HT1080 (cell line): ENCODE data around the gene GRIK2. TPM values are rescaled to one million over a fixed set of nuclear protein-coding genes. Genes with fewer than 3 reads are reported as not detected.
"Not testable (repeated sequence)": the region's sequence is repeated elsewhere in the genome, so short reads cannot be mapped to it uniquely, and the experiment has no call there.

ENCODE experiments used
- DNase-seq: peaks from one replicate; pipeline ENCODE4 v3.0.0-alpha.2; 2015; ENCODE audit warnings: low read depth
- polyA plus RNA-seq, 2 experiments: library from polyadenylated mRNA; depleted of rRNA; stranded (reverse); fragments of >200 nt; gene quantifications; 2 replicates each; pipeline ENCODE4 v1.2.3, GENCODE V29; 2015
- total RNA-seq: library from RNA; depleted of rRNA; stranded (reverse); fragments of >200 nt; shearing (Covaris generic); gene quantifications from 2 replicates; pipeline ENCODE4 v1.2.3, GENCODE V29; 2014; rRNA removed

GRIK2 gene
- 0.20 TPM in 1 of 2 replicates, not detected in the other for total RNA-seq
- polyA plus RNA-seq (2015; cell fraction: cytosol; rRNA removed): 0.46 and 0.66 TPM in 2 replicates
- polyA plus RNA-seq (2015; cell fraction: nucleus; rRNA removed): 0.30 and 0.52 TPM in 2 replicates

DNA sequence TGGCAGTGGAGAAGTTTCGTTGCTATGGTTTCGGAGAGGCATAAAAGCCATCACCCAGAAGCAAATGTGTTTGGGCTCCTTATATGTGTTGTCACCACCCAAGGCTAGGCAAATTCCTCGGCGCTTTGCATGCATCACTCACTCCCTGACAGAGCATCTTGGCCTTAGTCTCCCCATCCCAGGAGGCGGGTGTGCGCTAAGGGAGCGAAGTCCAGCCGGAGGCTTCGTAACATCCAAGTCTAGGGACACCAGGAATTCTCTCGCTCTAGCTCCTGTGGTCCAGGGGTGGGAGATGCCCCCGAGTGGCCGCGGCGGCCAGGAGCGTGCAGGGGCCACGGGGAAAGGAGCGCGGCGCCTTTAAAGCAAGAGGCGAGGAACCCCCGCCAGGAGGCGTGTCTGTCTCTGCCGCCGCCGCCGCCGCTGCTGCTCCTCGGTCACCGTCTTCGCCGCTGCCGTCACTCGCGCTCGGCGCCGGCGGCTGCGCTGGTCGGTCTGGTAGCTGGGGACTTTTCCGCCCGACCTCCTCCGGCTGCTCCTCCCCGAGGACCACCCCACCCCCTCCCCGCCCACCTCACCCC, at the start of gene GRIK2:
GRIK2 (plus strand) TSS at position 458 of the 578 bp plus-strand sequence.
- DNase-seq: no peak

DNA sequence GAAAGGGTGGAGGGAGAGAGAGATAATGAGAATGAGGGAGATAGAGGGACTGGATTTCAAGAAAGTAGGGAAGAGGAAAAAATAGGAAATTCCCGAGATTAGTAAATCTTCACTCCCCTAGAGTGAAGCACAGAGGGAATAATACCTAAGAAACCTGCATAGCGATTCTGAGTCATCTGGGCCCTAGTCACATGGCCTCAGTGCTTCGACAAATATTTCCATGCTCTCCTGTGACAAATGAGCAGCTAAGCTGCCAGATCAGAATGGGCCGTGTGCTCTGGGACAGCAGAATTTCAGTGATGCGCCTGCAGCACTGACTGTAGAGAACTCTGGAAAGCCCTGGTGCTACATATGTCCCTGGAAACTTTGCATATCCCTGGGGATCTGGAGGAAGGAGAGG, 48.6 kb upstream of the GRIK2 start:
- DNase-seq: peak; percentile 7

DNA sequence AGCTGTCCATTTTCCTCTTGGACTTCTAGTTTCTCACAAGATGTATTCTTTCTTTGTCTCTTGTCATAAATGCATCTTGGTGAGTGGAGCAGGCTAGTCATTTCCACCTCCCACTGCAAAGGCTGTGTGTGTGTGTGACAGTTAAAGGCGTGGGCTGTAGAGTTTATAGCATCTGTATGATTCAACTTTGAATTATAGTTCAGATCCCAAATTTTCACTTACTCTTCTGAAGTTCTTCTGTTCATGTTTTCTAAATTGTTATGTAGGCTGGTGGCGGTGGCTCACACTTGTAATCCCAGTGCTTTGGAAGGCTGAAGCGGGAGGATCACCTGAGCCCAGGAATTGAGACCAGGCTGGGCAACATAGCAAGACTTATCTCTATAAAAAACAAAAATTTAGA, 44.7 kb upstream of the GRIK2 start:
- no peak for DNase-seq

DNA sequence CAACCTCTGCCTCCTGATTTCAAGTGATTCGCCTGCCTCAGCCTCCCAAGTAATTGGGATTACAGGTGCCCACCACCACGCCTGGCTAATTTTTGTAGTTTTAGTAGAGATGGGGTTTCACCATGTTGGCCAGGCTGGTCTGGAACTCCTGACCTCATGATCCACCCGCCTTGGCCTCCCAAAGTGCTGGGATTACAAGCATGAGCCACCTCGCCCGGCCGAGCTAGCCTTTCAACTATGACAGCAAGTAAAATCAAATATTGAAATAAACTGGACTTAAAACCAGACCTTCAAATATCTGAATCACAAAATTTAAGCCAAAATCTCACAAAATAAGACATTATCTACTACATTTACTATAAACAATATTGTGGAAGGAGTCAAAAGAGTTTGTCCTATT, 42.9 kb upstream of the GRIK2 start:
- DNase-seq: not testable (repeated sequence)

DNA sequence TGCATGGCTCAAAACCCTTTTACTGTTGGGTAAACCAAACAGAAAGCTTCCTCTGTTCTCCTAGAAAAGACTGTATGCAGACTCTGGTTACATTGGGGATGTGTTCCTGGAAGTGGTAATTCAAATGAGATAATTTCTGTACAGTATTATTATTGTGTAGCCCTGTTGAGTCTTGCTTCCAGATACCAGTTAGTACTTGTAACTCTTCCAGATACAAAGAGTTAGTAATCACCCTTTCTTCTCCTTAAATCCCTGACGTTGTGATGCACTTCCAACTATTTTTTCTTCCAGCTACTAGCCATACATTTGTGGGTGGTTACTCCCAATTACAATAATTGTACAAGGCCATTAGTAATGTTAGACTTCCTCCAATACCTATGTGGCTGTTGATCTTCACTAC, 42.3 kb upstream of the GRIK2 start:
- DNase-seq: no peak

DNA sequence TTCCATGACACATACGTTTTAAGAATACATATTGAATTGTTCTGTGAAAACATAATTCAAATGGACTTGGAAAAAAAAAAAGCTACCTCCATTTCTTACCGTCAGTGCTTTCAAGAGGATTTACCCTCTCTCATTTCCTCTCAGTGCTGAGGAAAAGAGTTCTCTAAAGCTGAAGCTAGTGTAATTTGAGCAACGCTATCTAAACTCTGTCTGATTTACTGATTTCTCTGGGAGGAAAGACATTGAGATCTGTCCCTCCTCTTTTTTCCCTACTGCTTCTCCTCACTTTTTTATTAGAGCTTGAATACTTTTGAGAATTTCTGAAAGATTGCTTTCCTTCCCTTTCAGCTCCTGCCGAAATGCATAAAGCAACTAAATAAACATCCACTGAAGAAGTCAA, 41.2 kb upstream of the GRIK2 start:
- no peak for DNase-seq

DNA sequence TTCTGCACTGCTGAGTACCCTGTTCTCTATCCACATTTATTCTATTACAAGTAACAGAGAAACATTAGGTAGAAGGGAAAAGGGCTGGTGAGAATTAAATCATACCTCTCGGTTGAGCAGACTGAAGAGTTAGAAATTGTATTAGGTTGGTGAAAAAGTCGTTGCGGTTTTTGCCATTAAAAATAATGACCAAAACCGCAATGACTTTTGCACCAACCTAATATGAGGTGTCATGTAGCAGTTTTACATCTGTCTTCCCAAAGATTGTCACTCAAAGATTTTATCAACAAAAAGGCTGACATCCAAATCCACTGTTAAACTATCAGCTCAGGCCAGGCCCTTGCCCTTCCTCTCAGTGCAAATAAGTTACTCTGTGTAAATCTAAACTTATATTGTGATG, 28.3 kb upstream of the GRIK2 start:
- DNase-seq: no peak

DNA sequence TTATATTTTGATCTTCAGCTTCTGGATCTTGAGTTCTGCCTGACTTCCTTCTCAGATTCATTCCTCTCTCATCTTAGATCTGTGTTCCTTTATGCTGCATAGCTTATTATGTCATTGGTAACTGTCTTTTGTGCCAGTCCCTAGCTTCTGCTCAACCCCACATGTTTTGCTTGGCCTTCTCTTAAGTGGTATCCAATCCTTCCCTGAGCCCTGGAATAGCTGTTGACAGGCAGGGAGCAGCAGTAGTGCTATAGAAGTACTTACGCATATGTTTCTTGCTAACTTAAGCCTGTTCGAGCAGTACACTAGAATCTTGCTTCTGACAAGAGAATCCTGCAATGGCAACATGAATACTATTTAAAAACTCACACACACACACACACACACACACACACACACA, 13.6 kb upstream of the GRIK2 start:
- no peak for DNase-seq

DNA sequence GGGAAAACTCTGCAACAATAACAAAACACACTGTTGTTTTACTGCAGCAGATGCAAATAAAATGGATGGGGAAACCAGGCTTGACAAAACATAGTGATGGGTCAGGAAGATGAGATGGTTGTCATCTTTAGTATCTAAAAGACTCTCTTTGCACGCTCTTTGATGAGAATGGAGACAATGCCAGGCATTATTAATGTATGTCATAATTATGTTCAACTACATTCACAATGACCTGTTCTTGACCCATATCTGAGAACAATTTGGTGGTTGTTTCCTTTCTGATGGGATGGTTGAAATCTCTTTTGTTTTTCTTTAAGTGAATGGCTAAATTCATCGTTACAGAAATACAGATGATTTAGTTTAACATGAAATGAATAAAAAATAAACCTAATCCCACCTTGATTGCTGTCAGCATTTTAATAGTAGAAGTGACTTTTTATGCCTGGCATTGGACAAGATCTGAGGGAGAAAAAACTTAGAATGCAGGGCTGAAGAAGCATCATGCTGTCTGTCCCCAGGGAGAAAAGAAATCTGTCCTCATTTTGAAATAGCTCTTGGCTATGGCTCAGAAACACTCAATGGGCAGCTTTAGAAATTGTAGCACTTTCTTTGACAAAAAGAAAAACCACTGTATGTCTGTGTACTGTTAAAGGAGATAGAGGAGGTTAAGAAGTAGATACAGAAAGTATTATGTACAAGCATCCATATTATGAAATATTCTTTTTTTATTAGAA, 12.4 kb upstream of the GRIK2 start:
- no peak for DNase-seq

DNA sequence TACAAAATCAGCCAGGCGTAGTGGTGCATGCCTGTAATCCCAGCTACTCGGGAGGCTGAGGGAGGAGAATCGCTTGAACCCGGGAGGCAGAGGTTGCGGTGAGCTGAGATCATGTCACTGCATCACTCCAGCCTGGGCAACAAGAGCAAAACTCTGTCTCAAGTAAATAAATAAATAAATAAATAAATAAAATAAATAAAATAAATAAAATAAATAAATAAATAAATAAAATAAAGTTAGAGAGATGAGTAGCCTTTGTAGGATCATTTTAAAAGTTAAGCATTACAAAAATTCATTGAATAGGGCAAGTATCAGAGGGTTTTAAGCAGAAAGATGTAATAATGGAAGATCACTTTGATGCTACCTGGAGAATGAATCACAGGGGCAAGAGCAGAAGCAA, 9.8 kb upstream of the GRIK2 start:
- DNase-seq: not testable (repeated sequence)

DNA sequence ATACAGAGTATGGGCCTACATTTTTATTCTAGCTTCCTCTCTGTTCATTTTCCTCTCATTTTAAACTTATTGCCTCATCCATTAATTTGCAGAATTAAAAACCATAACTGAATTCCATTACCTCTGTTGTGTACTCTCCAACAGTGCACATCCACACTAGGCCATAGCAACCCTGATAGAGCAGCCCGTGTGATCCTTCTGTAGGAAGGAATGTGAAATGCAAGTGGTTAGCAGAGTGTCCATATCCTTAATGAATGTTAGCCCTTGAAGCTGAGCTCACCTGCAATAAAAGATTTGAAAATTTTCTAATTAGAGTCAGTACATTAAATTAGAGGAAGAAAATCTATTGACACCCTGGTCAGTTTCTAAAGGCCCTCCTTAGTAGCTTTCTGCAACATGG, 6.5 kb upstream of the GRIK2 start:
- DNase-seq: no peak

DNA sequence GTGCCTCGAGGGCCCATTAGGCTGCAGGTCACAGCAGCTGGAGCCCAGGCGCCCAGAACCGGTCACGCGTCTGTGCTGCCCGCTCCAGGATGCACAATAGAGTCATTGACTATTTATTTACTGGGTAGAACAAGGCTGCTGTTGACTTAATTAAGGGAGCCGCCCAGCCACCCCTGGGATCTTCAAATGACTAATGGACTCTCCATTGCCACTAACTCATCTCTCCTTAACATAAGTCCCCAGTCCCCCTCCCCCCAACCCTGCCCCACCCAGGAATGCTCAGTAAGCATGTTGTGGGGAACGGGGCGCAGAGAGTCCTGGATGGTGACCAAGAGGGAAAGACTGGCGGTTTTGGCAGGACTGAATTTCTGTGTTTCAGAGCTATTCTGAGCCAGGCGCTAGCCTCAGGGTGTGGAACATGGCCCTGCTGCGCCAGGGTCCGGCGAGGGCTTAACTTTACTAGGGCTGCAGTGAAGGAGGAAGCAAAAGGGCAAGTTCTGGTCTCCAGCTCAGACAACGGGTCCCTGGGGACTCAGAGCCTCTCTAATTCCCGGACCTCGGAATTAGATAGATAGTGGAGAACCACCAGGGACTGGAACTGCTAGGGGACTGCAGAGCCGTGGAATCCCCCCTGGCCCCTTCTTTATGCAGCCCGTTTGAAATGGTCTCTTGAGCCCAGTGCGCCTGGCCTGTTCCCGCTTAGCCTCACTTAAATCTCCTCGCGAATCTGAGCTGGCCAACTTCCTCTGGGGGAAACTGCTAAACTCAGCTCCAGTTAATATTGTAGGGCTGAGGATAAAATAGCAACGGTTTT, 1.5 kb upstream of the GRIK2 start:
- no peak for DNase-seq

DNA sequence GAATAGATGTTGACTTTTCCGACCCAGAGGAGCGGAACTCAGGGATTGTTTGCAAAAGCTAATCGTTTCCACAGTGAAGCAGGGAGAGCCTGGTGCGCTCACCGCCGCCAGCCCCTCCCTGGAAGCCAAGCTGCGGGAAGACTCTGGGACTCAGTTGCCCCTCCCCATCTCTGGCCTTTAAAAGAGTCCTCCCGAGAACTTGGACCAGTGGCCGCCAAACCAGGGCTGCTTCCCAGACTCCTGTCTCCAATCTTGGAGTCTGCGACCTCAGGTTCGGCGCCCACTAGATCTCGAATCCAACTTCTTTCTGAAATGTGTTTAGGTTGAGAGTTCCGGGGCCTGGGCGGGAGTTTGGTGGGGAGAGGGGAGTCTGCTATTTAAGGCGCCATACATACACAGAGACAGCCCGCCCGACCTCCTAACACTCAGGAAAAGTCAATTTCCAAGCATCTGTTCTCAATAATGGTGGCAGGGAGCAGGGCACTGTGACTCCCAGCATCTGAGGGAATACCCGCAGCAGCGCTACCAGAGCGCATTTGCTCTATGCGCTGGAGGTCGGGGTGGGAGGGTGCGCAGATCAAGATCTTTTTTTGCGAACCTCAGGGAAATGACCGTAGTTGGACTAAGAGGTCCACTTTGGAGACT, 800 bp upstream of the GRIK2 start:
- no peak for DNase-seq

DNA sequence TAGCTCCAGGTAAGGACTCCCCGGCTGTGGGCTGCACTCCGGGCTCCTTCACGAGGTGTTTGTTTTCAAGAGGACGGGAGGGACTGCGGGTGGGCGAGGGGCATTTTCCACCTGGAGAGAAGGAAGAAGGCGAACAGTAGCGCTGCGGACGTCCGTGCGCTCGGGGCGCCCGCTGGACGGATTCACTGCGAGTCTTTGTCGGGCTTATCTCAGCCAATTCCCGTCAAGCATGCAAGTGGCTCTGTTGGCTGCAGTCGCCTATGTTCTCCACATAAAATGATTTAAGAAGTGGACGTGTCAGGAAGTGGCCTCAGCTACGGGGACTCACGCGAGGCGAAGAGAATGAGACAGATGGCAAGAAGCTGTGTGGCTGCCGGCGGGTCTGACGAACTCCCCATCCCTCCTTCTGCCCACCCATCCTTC, 332 bp downstream of the GRIK2 start:
- no peak for DNase-seq

DNA sequence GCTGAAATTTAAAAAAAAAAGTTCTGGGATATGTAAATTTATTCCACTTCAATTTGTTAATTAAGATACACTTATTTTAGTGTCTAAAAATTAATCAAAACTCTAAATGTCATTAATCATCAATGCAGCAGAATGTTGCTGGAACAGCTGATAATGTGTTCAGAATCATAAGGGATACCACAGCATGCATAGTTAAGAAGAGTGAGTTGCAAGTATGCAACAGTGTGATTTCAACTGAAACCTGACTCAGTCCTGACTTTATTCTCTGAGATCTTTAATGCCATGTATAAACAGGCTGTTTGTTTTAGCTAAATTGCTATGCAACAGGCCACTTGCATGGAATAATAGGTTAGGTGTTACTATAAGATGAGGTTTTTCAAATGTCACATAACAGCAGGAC, 1.4 kb downstream of the GRIK2 start:
- DNase-seq: no peak

DNA sequence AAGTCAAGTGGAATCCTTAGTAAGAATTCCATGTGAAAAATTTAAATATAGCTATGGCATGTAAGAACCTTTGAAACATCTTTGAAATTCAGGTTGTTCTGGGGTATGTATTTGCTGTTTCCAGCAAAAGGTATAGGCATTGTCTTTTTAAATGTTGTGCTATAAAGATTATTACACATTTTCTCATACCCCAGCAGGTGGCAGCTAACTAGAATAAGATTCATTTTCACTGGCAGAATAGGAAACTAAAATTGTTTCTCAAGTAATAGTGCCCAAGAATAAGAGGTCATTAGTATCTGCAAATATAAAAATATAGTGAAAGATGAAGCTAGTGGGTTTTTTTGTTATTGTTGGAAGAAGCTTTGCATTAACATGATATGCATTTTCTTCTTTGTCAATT, 1.8 kb downstream of the GRIK2 start:
- DNase-seq: no peak

DNA sequence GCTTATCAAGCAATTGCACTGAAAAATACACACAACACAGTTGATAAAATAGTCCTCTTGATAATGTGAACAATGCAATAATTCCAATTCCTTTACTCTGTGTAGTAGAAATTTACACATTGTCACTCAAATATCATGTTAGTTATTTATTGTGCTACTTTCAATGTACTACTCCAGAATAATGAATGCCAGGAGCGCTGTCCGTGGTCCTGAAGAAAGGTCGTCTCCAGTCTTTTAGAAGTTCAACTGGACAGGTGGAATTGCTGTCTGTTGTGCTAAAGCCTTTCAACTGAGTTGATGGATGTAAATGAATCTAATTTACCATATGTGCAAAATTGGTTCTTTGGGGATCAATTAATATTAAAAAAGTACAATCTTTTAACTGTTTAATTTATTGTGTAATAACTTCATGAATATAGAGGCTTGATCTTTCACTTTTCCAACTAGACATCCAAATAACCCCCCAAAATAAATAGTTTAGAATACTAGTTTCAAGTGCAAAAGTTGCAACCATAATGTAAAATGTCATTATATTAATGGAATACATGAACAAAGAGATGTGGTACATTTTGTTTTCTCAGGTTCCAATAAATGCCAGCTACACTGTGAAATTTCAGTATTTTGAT, 3.2 kb downstream of the GRIK2 start:
- peak; percentile 31 for DNase-seq

DNA sequence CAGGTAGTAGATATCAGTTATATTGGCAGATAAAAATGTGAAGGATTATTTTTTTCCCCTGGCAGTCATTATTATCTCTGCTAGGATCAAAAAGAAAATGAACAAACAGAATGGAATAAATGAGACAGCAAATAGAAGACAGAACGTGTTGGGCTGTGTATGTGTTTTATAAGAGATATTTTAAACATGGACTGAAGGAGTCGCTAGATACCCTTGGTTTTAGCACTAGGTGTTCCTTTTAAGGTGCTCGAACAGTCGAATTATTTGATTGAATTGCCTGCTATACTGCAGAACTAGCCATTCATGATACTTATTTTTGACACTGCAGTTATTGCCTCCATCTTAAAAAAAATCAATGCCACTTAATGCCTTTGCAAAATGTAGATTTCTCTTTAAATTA, 3.7 kb downstream of the GRIK2 start:
- DNase-seq: peak; percentile 20

DNA sequence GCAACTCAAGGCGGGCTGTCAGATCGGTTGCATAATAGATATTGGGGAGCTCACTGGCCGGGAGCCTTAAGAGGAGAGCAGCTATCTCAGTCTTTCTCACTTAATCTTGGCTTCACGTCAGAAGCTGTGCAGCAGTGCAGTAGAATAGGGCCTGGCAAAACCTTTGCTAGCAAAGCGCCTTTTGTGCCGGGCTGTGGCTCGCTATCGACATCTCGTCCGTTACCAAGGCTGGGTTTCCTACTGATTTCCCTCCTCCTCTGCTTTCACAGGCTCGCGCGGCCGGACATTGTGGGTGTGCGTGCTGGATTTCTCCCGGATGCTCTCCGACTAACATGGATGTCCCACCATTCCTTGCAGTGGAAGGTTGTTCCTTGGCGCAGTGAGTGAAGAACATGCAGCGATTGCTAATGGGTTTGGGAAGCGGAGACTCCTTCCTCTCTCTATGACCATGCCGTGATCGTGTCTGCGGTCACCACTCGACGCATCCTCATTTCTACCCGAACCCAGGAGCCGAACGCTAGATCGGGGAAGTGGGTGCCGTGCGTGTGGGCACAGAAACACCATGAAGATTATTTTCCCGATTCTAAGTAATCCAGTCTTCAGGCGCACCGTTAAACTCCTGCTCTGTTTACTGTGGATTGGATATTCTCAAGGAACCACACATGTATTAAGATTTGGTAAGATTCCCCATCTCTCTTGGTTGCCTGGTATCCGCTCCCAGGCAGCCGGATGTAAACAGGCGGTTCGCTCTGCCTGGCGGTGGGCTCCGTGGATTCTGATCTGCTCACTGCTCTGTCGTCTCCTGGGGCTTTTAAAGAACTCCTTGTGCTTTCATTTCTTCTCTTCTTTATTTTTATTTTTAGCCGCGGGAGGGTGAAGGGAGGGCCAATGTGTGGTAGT, 5.5 kb downstream of the GRIK2 start:
- DNase-seq: no peak

DNA sequence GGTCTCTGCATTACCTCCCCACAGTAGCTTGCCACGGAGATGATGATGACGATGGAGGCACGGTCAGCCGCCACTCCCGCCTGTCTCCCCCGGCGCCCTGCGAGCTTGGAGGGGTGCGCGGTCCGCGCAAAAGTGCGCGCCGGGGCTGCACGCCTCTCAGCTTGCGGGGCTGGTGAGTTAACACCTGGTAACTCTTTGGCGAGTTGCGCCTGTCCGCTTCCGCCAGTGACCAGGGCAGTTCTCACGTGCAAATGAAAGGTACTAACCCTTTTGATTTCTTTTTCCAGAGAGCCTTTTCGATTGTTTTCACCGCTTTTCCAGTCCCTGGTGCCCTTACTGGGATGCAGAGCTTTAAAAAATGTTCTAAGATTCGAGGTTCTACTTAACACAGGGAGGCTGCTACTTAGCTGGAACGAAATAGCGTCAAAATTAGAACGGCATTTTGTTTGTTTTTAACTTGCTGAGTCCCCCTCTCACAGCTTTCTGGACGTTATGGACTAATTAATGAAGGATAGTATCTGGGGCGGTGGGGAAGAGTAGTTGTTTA, 6.2 kb downstream of the GRIK2 start:
- no peak for DNase-seq
